Left lobe of liver (tissue), 2 donors: ENCODE data around the gene PANK4. TPM values are rescaled to one million over a fixed set of nuclear protein-coding genes. Genes with fewer than 3 reads are reported as not detected.
"Not testable (repeated sequence)": the region's sequence is repeated elsewhere in the genome, so short reads cannot be mapped to it uniquely, and the experiment has no call there.

Experiments used
- ATAC-seq: fragments of 200-7000 bp; cut with Tn5 transposase; one replicate; pipeline ENCODE4 v1.9.1; 2020; ENCODE audit warnings: mild to moderate bottlenecking, moderate library complexity
- DNase-seq: peaks from one replicate; pipeline ENCODE4 v3.0.0-alpha.2; 2020; ENCODE audit warnings: low spot score
- total RNA-seq: library from RNA; stranded (reverse); gene quantifications from one replicate; pipeline ENCODE4 v1.2.1, GENCODE V29; 2021
- donor health status: DM: no; HTN: no; CAD: no; lungs with moderate emphysema.
- donor health status: DM: no; HTN: yes; CAD: no.

Gene PANK4
- total RNA-seq, 1 donor from 2014 or later = 15.4 TPM

DNA sequence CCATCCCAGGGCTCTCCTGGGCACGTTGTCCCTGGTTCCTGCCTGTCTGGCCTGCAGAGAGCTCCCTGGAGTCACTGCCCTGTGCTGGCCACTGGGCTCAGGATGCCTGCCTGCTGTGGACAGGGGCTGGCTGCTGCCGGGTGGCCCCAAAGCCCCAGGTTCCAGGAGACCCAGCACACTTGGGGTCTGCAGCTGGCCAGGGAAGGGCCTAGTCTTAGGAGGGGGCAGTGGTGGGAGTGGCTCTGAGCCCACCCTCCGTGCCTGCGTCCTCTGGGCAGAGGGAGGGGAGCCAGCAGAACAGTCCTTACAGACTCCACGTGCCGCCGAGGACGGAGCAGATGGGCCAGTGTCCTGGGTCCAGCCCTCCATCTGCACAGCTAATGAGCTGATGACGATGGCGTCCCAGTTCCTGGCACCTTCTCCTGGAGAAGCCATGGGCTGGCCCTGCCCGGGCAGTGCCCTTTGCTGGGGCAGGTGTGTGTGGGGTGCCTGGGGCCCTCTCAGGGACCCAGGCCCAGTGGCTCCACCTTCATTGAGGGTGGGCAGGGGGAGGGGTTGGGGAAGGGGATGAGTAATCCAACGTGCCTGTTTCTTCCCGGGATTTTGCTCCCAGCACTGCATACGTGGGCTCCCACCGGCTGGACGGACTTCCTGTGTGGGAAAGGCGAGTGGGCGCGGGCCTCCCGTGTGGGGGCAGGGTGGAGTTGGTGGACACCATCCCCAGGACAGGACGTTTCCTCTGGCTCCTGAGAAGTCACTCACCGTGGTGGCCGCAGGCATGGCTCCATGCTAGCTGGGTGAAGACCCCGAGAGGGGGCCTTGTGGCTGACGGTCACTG lies 57.1 kb downstream of the PANK4 start:
- ATAC-seq (no peak), DNase-seq (no peak)

- ATAC-seq = no peak
- DNase-seq = no peak
These were observed 57.9 kb downstream of the PANK4 start for GRCh38 chr1:2468540-2468939.

- DNase-seq = no peak
- ATAC-seq = peak; percentile 46
These were observed 58.3 kb downstream of the PANK4 start for GRCh38 chr1:2468041-2468472.

- ATAC-seq = no peak
- no peak for DNase-seq
These were observed 59.3 kb downstream of the PANK4 start for GRCh38 chr1:2466958-2467554.

GRCh38 chr1:2466270-2466665 lies 60.1 kb downstream of the PANK4 start:
- ATAC-seq (no peak), DNase-seq (no peak)

- ATAC-seq = no peak
- DNase-seq = no peak
These were observed 60.8 kb downstream of the PANK4 start for GRCh38 chr1:2465371-2466269.

- DNase-seq = no peak
- ATAC-seq = no peak
These were observed 63.0 kb downstream of the PANK4 start for GRCh38 chr1:2463396-2463795.

DNA sequence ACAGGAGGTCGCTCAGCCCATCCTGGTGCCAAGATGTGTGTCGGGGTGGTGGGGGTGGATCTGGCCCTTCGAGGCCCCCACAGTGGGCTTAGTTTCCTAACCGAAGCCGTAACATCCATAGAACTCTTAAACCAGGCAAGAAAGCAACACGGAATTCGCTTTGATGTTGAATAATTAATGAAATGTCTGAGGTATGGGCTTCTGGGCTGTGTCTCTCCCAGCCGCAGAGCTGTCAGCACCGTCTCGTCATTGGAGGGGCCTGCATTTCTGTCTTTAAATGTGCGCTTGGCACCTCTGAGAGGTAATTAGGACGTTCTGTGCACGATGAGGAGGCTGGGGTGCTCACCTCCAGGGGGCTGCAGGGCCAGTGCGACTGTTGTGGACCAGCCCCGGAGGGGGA lies 63.6 kb downstream of the PANK4 start:
- DNase-seq (no peak), ATAC-seq (no peak)

GRCh38 chr1:2460996-2461751 lies 65.2 kb downstream of the PANK4 start:
- DNase-seq (peak; percentile 82), ATAC-seq (peak; percentile 81)

GRCh38 chr1:2460203-2460602 lies 66.2 kb downstream of the PANK4 start:
- ATAC-seq = no peak
- DNase-seq = no peak

DNA sequence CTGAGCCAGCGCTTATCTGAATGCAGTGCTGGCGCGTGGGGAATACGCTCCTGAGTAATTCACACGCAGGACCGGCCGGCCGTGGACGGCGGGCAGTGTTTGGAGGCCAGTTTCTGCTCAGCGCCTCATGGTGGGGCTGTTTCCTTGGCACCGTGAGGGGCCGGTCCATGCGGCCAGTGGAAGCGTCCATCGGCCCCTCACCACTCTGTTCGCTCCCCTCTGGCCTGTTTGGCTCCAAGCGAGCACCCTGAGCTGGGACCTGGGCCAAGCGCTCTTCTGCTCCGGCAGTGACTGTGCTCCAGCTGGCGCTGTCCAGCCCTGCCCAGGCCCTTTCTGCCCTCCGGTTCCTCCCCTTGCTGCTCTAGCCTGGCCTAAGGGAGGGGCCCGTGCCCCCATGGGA lies 66.6 kb downstream of the PANK4 start:
- ATAC-seq (peak; percentile 87), DNase-seq (peak; percentile 87)

DNA sequence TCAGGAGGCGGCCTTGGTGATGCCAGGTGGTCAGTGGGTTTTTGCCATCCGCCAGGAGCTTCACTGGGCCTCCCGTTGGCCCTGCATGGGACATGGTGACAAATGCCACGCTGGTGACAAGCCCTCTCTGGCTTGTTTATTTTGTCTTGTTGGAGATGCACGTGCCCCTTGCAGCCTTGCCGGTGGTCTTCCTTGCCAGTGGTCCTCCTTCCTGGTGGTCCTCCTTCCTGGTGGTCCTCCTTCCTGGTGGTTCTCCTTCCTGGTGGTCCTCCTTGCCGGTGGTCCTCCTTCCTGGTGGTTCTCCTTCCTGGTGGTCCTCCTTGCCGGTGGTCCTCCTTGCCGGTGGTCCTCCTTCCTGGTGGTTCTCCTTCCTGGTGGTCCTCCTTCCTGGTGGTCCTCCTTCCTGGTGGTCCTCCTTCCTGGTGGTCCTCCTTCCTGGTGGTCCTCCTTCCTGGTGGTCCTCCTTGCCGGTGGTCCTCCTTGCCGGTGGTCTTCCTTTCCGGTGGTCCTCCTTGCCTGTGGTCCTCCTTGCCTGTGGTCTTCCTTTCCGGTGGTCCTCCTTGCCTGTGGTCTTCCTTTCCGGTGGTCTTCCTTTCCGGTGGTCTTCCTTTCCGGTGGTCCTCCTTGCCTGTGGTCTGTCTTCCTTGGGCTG lies 67.2 kb downstream of the PANK4 start:
- DNase-seq, ATAC-seq: not testable (repeated sequence)

DNA sequence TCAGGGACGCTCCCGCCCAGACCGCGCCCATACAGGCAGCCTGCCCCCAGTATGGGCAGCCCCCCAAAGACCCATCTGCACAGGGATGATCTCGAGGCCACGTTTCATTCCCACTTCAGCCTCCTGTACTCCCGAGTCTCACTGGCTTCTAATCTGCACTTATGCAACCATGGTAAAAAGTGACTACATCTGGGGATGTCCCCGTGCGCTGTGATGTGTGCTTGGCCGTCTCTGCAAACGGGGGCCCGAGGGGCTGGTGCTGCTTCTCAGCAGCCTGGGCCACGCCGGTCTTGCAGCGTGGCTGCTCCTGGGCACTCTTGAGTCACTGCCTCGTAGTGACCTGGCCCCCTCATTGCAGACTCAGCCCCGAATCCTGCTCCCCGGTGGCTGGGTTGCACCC lies 67.7 kb downstream of the PANK4 start:
- peak; percentile 5 for ATAC-seq

More for the DNA sequence above, 67.7 kb downstream of the PANK4 start:
- DNase-seq = no peak

Other genes starting within 250 kb of the PANK4 start
- 6.7 TPM for gene MORN1, start 135.0 kb downstream of the PANK4 start, total RNA-seq
- 163 TPM for gene RER1, start 134.8 kb downstream of the PANK4 start, total RNA-seq
- gene PEX10, start 114.0 kb downstream of the PANK4 start, total RNA-seq = 10.3 TPM
- gene PLCH2, start 50.3 kb downstream of the PANK4 start, total RNA-seq = 3.4 TPM
- 0.28 TPM for gene HES5, start 3.7 kb upstream of the PANK4 start, total RNA-seq
- gene TNFRSF14, start 29.8 kb upstream of the PANK4 start, total RNA-seq = 48.7 TPM
- gene PRXL2B, start 60.2 kb upstream of the PANK4 start, total RNA-seq = 9.9 TPM
- gene MMEL1, start 106.4 kb upstream of the PANK4 start, total RNA-seq = not detected